ENCODE results near the gene BAHCC1. TPM values are rescaled to one million over a fixed set of nuclear protein-coding genes. Genes with fewer than 3 reads are reported as not detected.

BAHCC1 gene
- total RNA-seq, 1 donor from 2014 or later, result 3.4 TPM

- peaks cover 2% of the 10 kb centered on the region for H3K27me3 Mint-ChIP-seq (ENCODE audit: insufficient read depth, low read depth)
- no peaks in the 10 kb centered on the region for H3K79me2 ChIP-seq (ENCODE audit: low read depth)
- DNase-seq (ENCODE audit: low spot score), result no peak
- H3K9me3 Mint-ChIP-seq, result no peaks in the 10 kb centered on the region
- H3K36me3 Mint-ChIP-seq, result peaks cover 8% of the 10 kb centered on the region
- H3K4me3 ChIP-seq, result no peak overlapping the region
- H3K4me2 ChIP-seq, result no peak overlapping the region
- H3K4me3 Mint-ChIP-seq, result no peak overlapping the region
- H3K4me1 ChIP-seq, result peaks cover 17% of the 10 kb centered on the region
- H3F3A ChIP-seq (ENCODE audit: low read depth), result no peaks in the 10 kb centered on the region
- no peak overlapping the region for H3K9ac ChIP-seq
- H4K20me1 ChIP-seq (ENCODE audit: low read depth), result peaks cover 57% of the 10 kb centered on the region
- TF ChIP-seq CTCF (IDR thresholded peaks at IDR 0.05) (no peak), EZH2 (IDR thresholded peaks at IDR 0.05) (no peak)
- H3K4me1 Mint-ChIP-seq, result peaks cover 22% of the 10 kb centered on the region
- no peaks in the 10 kb centered on the region for H3K36me3 ChIP-seq
- no peaks in the 10 kb centered on the region for H3K9me3 ChIP-seq (ENCODE audit: low read depth)
- no peak overlapping the region for H3K27ac Mint-ChIP-seq
- no peak overlapping the region for H3K27ac ChIP-seq
- no peak overlapping the region for H2AFZ ChIP-seq (replicated peaks)
- no peaks in the 10 kb centered on the region for H3K27me3 ChIP-seq
These were observed 19.7 kb downstream of the BAHCC1 start for GRCh38 chr17:81414756-81415516.

GRCh38 chr17:81415681-81416080 lies 20.4 kb downstream of the BAHCC1 start:
- Mint-ChIP-seq H3K27me3 (ENCODE audit: insufficient read depth, low read depth) (peaks cover 2% of the 10 kb centered on the region), H3K9me3 (no peaks in the 10 kb centered on the region), H3K27ac (peak overlapping the region; percentile 15), H3K36me3 (peaks cover 8% of the 10 kb centered on the region), H3K4me1 (peaks cover 22% of the 10 kb centered on the region), H3K4me3 (no peak overlapping the region)
- Histone ChIP-seq H3K9me3 (ENCODE audit: low read depth) (no peaks in the 10 kb centered on the region), H3K4me2 (no peak overlapping the region), H3K27ac (no peak overlapping the region), H3K9ac (no peak overlapping the region), H3K4me1 (peaks cover 17% of the 10 kb centered on the region), H3K36me3 (no peaks in the 10 kb centered on the region), H3K79me2 (ENCODE audit: low read depth) (no peaks in the 10 kb centered on the region), H3F3A (ENCODE audit: low read depth) (no peaks in the 10 kb centered on the region), H2AFZ (replicated peaks) (no peak overlapping the region), H3K27me3 (no peaks in the 10 kb centered on the region), H3K4me3 (no peak overlapping the region), H4K20me1 (ENCODE audit: low read depth) (peaks cover 52% of the 10 kb centered on the region)
- no peak for DNase-seq (ENCODE audit: low spot score)
- TF ChIP-seq CTCF (IDR thresholded peaks at IDR 0.05), result no peak
- no peak for TF ChIP-seq EZH2 (IDR thresholded peaks at IDR 0.05)
- no peak for TF ChIP-seq EZH2phosphoT487 (IDR thresholded peaks at IDR 0.05)

DNA sequence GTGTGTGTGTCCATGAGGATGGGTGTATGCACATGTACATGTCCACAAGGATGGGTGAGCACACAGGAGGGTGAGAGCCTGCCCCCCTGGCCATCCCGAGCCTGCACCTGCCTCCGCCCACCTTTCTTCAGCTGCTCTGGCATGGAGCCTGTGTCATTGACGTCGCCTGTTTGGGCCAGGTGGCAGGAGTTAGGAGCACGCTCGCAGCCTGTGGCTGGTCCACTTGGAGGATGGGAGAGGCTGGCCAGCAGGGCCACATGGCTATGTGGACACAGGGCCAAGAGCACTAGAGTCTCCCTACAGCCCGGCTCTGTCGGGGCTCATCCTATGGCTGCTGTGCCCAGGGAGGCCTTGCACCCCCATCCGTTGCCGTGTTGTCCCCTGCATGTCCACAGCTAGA lies 21.4 kb downstream of the BAHCC1 start:
- Histone ChIP-seq H2AFZ (replicated peaks) (no peak overlapping the region), H3K9me3 (ENCODE audit: low read depth) (no peaks in the 10 kb centered on the region), H3K9ac (no peak overlapping the region), H3K4me1 (peaks cover 17% of the 10 kb centered on the region), H3K36me3 (no peaks in the 10 kb centered on the region), H3K27ac (no peak overlapping the region), H4K20me1 (ENCODE audit: low read depth) (peaks cover 54% of the 10 kb centered on the region), H3K4me3 (no peak overlapping the region), H3K79me2 (ENCODE audit: low read depth) (no peaks in the 10 kb centered on the region), H3K27me3 (no peaks in the 10 kb centered on the region), H3K4me2 (no peak overlapping the region), H3F3A (ENCODE audit: low read depth) (no peaks in the 10 kb centered on the region)
- H3K27ac Mint-ChIP-seq, result no peak overlapping the region
- H3K4me3 Mint-ChIP-seq, result no peak overlapping the region
- TF ChIP-seq EZH2phosphoT487 (IDR thresholded peaks at IDR 0.05) (no peak), CTCF (IDR thresholded peaks at IDR 0.05) (no peak), EZH2 (IDR thresholded peaks at IDR 0.05) (no peak)
- peaks cover 8% of the 10 kb centered on the region for H3K36me3 Mint-ChIP-seq
- no peak for DNase-seq (ENCODE audit: low spot score)
- H3K4me1 Mint-ChIP-seq, result peaks cover 22% of the 10 kb centered on the region
- H3K9me3 Mint-ChIP-seq, result no peaks in the 10 kb centered on the region
- H3K27me3 Mint-ChIP-seq (ENCODE audit: insufficient read depth, low read depth), result peaks cover 2% of the 10 kb centered on the region

Data from neural progenitor cell (in vitro differentiated cells).